ENCODE results near the gene NSD2. TPM values are rescaled to one million over a fixed set of nuclear protein-coding genes. Genes with fewer than 3 reads are reported as not detected.

NSD2 gene
- total RNA-seq, 4 donors from 2014 or later = 19.1 to 33.1 (median 28.8) TPM

DNA sequence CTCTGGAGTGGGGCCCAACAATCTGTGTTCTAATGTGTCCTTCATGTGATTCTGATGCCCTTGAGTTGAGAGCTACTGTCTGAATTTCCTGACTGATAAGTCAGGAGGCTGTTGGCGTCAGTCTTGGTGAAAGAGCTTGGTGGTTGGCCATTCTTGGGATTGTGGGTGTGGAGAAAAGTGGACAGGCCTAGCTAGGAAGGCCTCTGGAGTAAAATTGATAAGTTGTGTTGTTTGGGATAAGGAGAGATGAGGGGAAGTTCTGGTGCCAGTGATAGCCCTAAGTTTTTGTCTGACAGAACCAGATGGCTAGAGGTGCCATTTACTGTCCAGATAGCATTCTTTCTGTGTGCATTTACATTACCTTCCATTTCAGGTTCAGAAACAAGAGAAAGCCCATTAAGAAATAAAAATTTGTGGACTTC, 11.7 kb downstream of the NSD2 start:
- no peak for ATAC-seq (ENCODE audit: low FRiP score)
- no peak for TF ChIP-seq CTCF (IDR thresholded peaks at IDR 0.05)
- DNase-seq (ENCODE audit: low spot score) = no peak

DNA sequence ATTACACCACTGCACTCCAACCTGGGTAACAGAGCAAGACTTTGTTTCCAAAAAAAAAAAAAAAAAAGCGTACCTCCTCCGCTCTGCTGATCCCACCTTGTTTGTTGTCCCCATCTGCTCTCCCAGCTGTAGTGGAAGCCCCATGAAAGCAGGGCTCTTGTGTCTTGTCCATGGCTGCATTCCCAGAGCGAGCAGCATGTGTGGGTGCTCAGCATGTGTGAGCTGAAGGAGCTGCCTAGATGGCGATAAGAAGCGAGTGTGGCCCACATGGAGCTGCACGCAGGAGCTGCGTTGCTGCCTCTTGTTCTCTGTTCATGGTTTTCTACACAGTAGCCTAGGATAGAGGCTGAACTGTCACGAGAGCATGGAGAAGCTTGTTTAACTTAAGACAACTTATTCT, 12.4 kb downstream of the NSD2 start:
- DNase-seq (ENCODE audit: low spot score) (no peak), ATAC-seq (ENCODE audit: low FRiP score) (no peak)
- TF ChIP-seq CTCF (IDR thresholded peaks at IDR 0.05) = no peak

DNA sequence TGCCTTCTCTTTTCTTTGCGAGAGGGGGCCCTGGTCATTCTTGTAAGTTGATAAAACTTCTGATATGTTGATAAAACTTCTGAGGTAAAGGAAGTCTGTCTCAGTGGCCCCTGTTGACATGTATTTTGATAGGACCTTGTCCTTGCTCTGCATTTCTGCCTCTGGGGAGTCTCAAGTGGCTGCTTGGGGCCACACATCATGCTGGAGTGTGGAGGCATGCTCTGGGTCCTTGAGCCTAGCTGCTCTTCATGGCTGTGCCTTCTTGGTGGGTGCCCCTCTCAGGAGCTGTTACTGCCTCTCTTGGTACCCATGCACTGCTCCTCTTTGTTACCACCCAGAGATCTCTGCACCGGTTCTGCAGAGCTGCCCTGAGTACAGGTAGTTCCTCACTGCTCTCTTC, 14.2 kb downstream of the NSD2 start:
- ATAC-seq (ENCODE audit: low FRiP score) (no peak), DNase-seq (ENCODE audit: low spot score) (no peak)
- TF ChIP-seq CTCF (IDR thresholded peaks at IDR 0.05) = no peak

GRCh38 chr4:1887052-1887451, 15.9 kb downstream of the NSD2 start:
- ATAC-seq (ENCODE audit: low FRiP score) = no peak
- no peak for TF ChIP-seq CTCF (IDR thresholded peaks at IDR 0.05)
- no peak for DNase-seq (ENCODE audit: low spot score)

DNA sequence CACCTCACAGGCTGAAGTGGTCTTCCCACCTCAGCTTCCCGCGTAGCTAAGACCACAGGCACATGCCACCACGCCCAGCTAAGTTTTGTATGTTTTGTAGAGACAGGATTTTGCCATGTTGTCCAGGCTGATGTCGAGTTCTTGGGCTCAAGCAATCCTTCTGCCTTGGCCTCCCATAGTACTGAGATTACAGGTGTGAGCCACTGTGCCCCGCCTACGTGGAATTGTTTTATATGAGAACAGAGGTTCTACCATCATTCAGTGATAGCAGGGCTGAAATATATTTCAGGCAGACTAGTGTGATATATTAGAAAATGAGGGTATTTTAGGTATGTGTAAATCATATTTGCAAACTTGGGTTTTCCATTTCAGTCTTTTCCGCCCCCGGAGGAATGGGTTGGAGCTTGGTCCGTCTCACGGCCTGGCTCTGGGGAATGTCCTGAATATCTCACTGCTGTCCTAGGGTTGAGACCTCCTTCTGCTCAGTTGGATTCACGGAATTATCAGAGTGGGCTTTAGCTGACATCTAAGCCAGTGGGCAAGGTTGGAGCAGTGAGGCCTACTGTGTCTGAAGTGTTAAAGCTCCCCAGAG, 19.9 kb downstream of the NSD2 start:
- no peak for DNase-seq (ENCODE audit: low spot score)
- no peak for ATAC-seq (ENCODE audit: low FRiP score)
- TF ChIP-seq CTCF (IDR thresholded peaks at IDR 0.05) = no peak

- ATAC-seq (ENCODE audit: low FRiP score) (no peak), DNase-seq (ENCODE audit: low spot score) (no peak)
- TF ChIP-seq CTCF (IDR thresholded peaks at IDR 0.05) = no peak
Observed at GRCh38 chr4:1895971-1896657, 24.9 kb downstream of the NSD2 start.

- DNase-seq (ENCODE audit: low spot score) (no peak), ATAC-seq (ENCODE audit: low FRiP score) (no peak)
- no peak for TF ChIP-seq CTCF (IDR thresholded peaks at IDR 0.05)
Observed at GRCh38 chr4:1896658-1896991, 25.4 kb downstream of the NSD2 start.
